Stimulated activated CD8-positive, alpha-beta memory T cell treated with anti-CD3 and anti-CD28 coated beads, Interleukin-15, amount 100 ng/mL, for 4 hours (primary cell): Measurements from ENCODE around the gene CHIA.
"Not testable (repeated sequence)": the region's sequence is repeated elsewhere in the genome, so short reads cannot be mapped to it uniquely, and the experiment has no call there.

Source experiments
- DNase-seq, 2 donors: peaks; one replicate each; pipeline ENCODE4 v3.0.0-alpha.2; 2020; ENCODE audit warnings: low read depth in 2 of 2

CHIA gene

GRCh38 chr1:111285879-111286278, 4.8 kb upstream of the CHIA start:
- DNase-seq = no peak

- DNase-seq = no peak
Measured at GRCh38 chr1:111286912-111287311, 3.7 kb upstream of the CHIA start.

GRCh38 chr1:111289371-111289770, 1.3 kb upstream of the CHIA start:
- no peak for DNase-seq

- DNase-seq = no peak
Measured at GRCh38 chr1:111290104-111290503, 547 bp upstream of the CHIA start.

GRCh38 chr1:111294390-111294789, 3.7 kb downstream of the CHIA start:
- DNase-seq = no peak

GRCh38 chr1:111302374-111302773, 11.7 kb downstream of the CHIA start:
- no peak for DNase-seq

GRCh38 chr1:111309690-111310089, 19.0 kb downstream of the CHIA start:
- no peak for DNase-seq

- no peak for DNase-seq
Measured at GRCh38 chr1:111318523-111318922, 27.9 kb downstream of the CHIA start.

GRCh38 chr1:111320066-111320879, 29.6 kb downstream of the CHIA start:
- no peak for DNase-seq

GRCh38 chr1:111323231-111323630, 32.6 kb downstream of the CHIA start:
- DNase-seq = no peak

- no peak for DNase-seq
Measured at GRCh38 chr1:111332190-111332589, 41.5 kb downstream of the CHIA start.

GRCh38 chr1:111334169-111334568, 43.5 kb downstream of the CHIA start:
- DNase-seq = peak in 1 of 2 donors; percentile 36

- not testable (repeated sequence) for DNase-seq
Measured at GRCh38 chr1:111335214-111335877, 44.7 kb downstream of the CHIA start.

- DNase-seq = not testable (repeated sequence)
Measured at GRCh38 chr1:111338849-111339248, 48.2 kb downstream of the CHIA start.

- DNase-seq = peak; percentile 58 to 66
Measured at GRCh38 chr1:111346089-111346885, 55.6 kb downstream of the CHIA start.

- no peak for DNase-seq
Measured at GRCh38 chr1:111347026-111347425, 56.4 kb downstream of the CHIA start.

- no peak for DNase-seq
Measured at GRCh38 chr1:111351700-111352099, 61.0 kb downstream of the CHIA start.

- no peak for DNase-seq
Measured at GRCh38 chr1:111354584-111354983, 63.9 kb downstream of the CHIA start.

- no peak for DNase-seq
Measured at GRCh38 chr1:111358964-111359363, 68.3 kb downstream of the CHIA start.

- DNase-seq = no peak
Measured at GRCh38 chr1:111359376-111359775, 68.7 kb downstream of the CHIA start.

- not testable (repeated sequence) for DNase-seq
Measured at GRCh38 chr1:111360257-111360656, 69.6 kb downstream of the CHIA start.

- no peak for DNase-seq
Measured at GRCh38 chr1:111361761-111362160, 71.1 kb downstream of the CHIA start.
